NK-92 treated with Interleukin-12 subunit alpha and Interleukin-12 subunit beta, amount 100 ng/mL, for 24 hours (cell line): ENCODE results near the gene REL.

Experiments
- DNase-seq: peaks from one replicate; lab custom pipeline; 2025; lab: John Stamatoyannopoulos, UW

The REL gene

DNA sequence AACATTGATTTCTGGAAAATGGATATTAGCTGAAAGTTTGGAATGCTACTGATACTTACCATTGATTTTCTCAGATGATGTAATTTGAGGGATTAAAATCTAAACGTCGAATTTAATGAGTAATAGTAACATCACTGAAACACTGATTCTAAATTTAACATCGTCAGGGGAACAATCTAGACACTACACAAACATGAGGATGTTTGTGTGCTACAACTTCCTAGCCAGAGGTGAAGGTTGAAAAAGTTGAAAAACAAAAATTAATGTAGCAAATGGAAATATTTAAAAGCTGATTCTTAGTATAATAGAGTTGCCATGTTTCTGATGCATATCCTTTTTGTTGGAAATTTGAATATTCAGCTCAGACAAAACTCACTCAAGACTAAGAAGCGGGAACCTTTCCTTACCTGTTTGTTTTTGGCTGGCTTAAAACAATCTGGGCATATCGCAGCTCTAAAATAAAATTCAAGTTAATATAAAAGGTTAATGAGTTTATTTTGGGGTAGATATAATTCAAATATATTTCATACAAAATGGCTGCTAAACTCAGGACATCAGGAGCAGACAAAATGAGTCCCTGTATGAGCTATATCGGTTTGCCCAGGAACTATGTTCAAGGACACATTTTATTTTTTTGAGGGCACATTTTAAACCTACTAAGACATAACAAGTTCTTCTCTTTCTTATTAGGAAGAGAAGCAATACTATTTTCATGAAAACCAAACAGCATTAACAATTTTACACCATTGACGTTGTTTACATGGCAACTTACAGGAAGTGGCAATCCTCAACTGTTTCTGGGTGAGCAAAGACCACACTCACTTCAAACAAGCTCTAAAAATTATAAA, 83.5 kb downstream of the REL start:
- no peak for DNase-seq

DNA sequence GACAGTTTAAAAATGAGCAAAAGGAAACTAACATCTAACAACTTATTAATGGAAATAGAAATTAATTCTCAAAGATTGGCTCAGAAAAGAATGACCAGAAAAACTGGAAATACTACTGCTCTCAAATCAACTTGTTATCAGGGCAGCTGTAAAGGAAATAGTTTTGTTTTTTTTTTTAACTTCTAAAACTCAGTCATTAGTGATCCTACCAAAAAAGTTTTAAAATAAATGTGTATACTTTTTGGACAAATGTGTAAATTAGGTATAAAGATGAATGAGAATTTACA, 84.1 kb downstream of the REL start:
- DNase-seq = no peak

DNA sequence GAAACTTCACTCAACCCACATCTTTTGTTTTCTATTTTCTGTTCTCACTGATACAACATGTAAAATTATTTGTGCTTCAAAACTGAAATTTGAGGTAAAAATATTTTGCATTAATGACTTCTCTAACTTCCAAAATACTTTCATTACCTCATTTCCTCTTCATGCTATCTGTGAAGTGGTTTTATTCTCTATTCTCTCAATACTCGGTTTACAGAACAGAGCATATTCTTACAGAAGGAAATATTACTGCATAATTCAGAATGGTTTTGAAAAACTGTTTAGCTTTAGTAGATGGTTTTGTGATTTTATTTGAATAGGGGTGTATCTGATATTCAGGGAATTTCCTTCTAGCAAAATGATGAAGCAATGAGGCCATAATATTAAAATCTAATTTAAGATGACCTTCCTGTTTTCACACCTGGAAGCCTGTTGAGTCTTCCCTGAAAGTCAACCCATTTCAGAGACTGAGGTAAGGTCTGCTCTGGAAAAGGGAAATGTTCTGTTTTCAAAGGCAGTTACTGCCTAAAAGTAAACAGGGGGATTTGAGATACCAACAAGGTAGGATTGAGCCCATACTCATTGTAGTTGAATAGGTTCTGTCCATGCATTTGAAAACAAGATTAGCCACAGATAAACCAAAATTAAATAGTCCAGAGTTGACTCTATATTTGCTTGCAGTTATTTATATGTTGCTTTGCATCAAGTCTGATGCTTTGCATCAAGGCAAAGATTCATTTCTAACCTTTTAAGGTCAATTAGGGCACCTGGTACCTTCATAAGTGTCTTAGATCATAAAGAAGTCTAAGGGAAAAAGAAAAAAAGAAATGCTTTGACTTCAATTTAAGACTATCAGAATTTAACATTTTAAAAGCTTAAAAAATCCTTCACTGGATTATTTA, 85.4 kb downstream of the REL start:
- DNase-seq = no peak

DNA sequence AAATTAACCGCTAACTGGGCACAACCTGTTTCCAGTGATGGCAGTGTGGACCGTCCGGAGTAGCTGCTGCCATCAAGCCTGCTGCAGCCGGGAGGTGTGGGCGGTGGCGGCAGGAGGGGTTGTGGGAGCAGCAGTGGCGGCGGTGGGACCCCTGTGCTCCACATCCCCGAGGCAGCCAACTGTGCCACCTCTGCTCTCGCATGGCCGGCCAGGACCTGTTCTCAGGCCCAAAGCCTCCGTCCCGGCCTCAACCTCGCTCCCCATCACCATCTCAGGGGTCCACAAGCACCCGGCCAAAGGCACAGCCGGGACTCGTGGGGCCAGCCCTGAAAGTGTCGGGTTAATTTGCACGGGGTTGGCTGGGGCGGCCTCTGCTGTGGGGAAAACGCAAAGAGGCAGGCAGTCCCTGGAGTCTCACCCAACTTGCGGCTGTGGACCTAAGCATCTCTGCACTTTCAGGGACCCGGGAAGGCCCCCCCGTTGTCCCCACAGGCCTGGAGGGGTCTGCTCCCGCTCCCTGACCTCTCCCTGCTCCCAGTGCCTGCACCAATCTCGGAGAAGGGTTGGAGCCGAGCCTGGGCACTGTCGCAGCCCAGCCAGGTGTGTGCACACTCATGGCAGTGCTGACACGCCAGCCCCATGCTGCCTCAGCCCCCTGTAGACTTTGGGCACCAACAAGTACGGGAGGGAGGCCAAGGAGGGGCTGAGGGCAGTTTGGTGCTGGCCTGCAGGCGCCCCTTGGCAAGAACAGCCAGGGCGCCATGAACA, 91.7 kb downstream of the REL start:
- DNase-seq = no peak

DNA sequence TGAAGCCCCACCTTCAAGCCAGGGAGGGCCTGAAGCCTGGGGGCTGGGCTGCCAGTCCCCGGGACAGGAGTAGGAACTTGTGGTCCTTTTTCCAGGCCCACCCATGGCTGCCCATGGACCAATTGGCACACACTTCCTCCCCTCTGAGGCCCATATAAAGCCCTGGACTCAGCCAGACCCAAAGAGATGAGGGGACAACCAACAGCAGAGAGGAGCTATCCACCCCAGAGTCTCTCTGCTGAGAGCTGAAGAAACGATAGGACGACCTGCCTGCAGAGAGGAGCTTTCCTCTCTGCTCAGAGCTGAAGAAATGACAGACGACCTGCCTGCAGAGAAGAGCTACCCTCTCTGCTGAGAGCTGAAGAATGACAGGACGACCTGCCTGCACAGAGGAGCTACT, 92.3 kb downstream of the REL start:
- DNase-seq = no peak

DNA sequence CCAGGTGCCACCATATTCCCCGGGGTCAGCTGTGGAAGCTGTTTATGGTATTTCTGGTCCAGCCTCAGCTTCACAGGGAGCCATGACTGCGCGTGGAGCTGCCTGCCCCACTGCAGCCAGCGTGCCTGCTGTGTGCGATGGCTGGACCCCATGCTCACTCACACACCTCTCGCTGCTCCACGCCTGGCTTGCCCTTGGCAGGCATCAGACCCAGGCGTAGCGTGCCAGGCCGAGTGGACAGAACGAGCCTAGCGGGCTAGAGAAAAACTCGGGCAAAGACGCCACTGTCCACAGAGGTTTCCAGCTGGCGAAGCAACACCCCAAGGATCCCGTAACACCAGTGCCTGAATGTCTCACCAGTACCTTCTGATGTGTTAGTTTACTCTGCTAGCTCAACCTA, 93.3 kb downstream of the REL start:
- DNase-seq = no peak
